ENCODE data around the gene SIX3.

SIX3 gene

DNA sequence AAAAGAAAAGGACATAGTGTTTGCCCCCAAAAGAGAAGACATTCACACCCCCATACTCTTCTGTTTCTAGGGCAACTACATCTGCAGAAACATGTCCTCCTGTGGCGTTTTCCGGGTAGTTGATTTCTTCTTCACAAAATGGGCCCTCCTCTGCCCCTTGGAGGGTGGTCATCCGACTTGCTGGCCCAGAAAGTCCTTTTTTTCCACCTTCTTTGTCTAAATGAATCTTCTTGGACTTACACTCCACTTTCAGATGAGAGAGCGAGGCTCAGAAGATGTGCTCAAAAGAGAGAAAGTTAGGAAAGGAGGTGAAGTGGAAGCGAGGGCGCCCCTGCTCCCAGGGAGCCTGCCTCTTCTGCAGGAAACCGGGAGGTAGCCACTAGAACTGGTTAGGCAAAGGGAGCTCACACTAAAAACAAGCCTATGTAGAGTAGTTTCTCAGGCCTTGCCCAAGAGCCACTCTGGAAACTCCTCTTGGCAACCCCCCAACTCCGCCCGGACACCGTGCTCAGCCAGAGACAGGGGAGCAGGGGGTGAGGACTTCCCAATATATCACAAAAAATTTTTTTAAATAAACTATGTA is 10.2 kb upstream of the SIX3 start:
- no peak for DNase-seq (ENCODE audit: low spot score)

DNA sequence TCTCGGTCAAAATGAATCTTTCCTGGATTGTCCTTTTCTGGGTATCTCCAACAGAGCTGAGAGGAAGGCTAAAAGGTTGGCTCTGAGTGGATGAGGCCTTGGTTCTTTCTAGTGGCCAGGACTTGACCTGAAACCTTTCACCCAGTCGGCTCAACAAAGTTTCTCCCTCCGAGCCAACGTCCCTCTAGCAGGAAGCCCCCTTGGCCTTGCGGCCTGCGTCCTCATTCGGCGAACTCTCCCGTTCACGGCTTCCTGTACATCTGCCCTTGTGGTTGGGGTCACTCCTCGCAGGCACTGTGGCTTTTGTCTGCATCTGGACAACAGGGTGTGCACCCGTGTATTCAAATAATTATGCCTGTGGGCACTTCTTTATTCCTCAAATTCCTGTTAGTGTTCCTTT is 9.4 kb upstream of the SIX3 start:
- DNase-seq (ENCODE audit: low spot score), result no peak

DNA sequence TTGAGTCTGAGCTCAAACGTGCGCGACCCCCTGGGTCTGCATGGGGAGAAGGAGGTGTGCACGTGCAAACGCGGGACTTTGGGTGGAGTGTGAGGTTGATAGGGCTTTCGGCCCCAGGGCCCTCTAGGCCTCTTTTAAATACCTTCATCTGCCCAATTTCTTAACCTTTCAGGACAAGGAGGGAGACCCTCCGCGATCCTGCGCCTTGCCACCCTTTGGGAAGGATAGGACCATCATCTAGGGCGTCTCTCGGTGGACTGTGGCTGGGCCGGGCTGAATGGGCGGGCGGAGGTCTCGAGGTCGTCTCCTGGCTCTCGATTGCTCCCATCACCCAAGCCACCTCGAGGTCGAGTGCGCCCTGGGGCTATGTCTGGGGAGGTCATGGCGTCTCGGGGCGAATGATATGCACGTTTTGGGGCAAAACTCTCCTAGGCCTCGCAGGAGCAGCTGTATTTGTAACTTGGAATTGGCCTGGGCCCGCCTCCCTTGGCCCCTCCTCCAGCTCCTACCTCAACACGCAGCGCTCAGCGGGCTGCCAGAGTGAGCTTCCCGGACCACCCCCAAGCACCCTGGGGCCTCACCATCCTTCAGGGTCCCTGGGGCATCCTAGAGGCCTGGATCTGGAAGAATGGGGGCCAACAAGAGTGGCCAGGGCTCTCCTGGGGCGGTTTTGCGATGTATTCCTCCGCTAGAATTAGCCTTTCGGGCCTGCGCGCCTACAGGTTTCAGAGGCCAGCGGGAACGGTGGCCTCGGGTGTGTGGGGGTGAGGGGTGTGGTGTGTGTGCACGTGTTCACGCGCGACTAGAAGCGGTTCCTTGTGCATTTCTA is 8.7 kb upstream of the SIX3 start:
- no peak for DNase-seq (ENCODE audit: low spot score)

DNA sequence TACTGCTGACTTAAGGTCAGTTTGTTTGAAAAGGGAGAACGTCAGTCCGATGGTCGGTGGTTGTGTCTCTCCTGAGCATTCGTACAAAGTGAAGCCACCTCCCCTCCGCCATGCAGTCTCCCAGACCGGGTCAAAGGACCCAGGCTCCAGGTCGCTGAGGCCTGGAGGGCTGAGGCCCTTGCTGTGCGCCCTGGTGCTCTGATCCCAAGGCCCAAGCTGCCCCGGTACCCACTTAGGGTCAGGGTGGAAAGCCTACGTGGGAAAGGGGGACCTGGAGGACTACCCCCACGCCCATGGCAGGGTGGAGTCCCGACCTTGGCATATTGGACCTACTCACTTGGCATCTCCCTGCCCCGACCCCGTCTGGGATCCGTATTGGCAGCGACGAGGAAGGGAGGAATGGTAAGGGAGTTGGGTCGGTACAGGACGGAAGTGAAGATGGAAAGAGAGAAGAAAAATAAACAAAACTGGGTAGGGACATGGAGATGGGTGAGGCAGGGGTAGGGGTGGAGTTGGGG is 8.0 kb upstream of the SIX3 start:
- DNase-seq (ENCODE audit: low spot score), result no peak

DNA sequence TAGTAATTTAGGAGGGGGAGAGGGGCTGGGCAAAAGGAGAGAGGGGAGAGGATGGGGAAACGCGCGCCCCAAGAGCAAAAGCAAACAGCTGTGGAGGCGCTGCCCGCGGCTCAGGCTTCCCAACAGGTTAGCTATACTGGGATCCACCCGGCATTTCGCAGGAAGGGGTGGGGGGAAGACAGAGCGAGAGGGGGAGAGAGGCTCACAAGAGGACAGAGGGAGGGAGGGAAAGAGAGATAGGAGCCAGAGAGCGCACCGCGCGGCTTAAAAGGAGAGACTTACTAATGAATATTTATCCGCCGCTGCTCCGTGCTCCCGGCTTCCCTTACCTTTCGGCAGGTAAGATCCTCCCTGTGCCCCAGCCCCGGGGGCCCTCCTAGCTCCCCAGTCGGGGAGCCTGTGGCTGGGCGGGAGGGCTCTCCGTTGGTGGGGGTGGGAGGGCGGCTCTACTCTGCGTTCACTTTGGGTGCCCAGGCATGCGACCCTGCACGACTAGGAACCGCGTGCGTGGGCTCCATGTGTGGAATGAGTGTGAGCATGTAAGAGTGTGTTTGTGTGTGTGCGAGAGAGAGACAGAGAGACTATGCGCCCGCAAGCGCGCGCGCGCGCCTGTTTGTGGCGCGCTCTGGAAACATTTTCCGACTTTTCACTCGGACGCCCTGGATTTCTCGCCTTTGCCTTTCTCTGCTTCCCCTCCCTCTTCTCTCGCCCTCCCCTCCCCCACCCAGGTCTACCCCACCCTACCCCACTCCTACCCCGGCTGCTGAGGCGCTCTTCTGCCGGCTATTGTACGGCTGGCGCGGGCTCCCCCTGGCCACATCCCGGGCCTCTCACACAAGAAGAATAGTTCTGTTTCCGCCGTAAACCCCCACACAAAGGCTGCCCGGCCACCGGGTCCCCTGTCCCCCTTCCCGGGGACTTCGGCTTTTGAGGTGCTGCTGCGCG is 7.2 kb upstream of the SIX3 start:
- DNase-seq (ENCODE audit: low spot score), result no peak

DNA sequence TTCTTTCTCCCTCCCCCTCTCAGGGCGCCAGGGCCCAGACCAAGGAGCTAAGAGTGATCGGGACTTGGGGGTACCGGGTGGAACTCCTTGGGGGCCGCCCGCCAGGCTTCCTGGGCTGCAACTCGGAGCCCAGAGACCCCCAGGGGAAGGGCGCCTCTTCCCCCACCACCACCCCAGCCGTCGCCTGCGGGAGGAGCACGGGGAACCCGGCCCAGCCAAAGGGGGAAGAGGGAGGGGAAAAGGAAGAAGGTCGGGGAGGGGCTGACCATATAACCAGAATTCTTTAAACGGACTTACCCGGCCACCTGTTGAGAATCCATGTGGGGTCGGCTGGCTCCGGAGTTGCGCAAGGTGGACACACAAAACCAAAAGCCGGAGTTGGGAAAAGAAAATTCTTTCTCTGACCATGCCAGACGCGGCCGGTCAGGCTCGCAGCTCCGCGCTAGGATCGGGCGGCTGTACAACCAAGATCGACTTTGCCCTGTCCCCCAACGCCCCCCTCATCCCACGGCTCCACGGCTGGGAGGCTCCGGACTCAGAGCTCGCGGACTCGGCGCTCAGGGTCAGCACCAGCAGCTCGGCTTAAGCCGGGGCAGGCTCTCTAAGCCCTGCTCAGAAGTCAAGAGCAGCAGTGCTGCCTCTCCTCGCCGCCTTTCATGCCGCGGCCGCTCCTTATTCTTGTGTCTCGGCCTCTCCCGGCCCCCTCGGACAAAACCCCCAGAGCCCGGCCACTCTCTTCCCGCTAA is 6.3 kb upstream of the SIX3 start:
- no peak for DNase-seq (ENCODE audit: low spot score)

DNA sequence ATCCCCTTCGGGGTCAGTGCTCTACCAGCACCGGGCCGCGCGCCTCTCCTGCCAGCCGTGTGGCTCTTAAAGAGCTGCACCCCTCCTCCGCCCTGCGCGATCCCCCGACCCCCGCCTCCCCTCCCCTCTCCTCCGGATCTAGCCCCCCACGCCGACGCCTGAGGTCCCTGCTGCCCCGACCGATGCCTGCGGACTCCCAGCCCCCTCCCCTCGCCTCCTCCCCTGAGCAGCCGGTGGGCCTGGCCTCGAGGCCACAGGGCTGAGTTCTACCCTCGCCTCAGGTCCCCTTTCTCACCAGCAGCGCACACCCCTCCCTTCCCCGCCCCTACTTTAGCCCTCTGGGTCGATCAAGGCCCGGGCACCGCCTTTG is 5.8 kb upstream of the SIX3 start:
- DNase-seq (ENCODE audit: low spot score), result no peak

DNA sequence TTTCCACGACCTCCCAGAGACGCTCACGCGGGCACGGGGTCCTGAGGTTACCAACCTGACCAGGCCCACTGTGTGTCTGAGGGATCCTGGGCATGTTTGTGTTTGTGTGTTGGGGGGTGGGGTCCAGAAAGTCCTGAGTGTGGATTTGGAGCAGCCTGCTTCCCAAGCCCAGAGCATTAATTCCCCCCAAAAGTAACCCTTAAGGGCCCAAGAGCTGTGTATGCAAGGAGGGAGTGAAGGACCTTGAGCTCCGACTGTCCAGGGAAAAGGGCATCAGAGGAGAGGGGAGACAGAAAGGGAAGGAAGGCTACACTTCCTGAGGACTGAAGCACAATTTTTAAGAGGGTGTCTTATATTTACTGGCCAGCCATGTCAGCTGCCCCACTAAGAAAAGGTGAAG is 5.2 kb upstream of the SIX3 start:
- DNase-seq (ENCODE audit: low spot score), result no peak

DNA sequence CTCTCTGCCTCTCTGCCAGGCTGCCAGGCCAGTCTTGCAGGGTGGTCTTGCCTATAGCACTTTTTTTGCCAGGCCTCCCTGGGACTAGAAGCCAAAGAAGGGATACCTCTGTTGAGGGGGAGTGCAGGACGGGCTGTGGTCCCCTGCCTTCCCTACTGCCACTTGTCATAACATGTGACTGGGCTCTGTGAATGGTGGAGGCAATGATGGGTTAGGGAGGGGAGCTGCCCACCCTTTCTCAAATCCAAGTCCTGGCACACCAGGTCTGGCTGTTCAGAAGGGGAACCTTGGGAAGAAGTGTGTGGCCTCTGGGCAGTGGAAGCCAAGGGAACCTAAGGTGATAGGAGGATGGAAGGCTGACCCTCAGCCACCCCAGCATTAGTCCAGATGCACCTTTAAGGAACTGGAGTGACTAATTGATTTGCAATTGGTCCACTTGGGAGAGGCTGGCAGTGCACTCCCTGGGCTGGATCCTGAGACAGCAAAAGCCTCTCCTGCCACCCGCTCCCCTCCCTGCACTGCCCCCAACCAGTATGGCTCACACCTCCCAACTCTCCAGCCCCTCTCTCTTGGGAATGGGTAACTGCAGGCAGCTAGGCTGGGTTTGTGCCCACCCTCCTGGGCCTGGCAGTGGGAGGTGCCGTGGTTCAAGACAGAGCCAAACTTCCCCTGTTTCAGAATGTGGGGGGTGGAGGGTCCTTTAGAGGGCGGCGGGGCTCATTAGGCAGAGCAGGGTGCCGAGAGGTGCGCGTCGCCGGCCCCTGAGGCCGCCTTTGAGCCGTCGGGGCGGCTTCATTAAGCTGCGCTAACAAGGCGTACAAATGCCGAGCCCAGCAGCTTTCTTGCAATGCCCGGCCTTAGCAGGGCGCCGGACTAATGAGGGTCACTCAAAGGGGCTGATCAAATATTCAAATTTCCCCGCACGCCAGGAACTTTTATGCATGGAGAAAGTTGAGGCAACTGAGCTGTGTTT is 4.5 kb upstream of the SIX3 start:
- DNase-seq (ENCODE audit: low spot score), result no peak

DNA sequence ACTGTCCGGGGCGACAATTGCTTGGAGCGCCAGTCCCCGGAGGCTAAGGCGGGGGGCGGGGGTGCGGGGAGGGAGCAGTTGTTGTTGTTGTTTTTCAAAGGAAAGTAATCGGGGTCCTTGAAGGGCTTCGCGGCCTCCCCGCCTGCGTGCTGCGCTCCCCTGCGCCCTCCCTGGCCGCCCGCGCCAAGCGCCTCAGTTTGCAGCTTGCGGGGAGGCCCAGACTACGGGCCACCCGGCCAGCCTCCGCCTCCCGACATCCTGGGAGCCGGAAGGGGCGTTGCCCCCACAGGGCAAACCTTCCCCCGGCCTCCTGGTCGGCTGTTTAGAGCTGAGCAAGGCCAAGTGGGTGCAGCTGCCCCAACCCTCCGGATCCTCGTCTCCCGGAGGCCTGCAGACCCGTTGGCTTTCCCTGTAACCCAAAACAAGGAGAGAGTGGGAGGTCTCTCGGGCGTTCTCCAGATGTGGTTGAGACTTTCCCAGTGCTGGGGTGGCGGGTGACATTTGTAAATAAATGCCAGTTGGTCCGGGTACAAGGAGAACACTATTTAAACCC is 3.7 kb upstream of the SIX3 start:
- no peak for DNase-seq (ENCODE audit: low spot score)

DNA sequence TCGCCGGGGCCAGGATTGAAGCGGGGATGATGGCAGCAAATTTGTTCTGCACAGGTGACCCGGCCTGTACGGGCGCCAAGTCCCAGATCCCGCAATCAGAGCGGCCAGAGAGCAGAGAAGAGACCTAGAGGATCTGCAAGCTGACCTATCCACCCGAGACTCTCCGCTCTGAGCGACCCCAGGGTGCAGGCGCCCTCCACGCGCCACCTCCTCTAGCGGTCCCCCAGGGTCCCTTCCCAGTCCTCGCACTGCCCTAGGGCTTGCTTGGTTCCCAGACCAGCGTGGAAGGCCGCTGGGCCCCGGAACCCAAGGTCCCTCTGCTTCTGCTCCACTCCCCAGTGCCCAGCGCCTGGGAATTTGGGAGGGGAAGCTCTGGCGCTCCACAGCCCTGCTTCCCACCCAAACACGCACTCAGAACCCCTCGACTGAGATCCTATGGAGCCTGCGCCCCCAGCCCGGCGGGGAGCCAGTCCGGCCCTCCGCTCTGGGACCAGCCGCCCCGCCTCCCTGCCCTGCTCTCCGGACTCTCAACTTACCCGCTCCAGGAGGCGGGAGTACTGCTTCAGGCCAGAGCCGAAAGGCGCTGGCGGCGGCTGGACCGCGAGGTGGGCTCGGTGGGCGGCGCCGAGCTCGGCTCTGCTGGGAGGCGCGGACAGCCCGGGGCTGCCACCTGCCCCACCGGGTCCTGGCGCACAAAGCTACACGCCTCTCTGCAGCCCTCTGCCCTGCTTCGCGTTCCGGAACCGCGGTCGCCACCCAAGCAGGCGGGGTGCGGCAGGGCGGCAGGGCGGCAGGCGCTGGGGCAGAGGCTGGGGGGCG is 3.0 kb upstream of the SIX3 start:
- DNase-seq (ENCODE audit: low spot score), result no peak

DNA sequence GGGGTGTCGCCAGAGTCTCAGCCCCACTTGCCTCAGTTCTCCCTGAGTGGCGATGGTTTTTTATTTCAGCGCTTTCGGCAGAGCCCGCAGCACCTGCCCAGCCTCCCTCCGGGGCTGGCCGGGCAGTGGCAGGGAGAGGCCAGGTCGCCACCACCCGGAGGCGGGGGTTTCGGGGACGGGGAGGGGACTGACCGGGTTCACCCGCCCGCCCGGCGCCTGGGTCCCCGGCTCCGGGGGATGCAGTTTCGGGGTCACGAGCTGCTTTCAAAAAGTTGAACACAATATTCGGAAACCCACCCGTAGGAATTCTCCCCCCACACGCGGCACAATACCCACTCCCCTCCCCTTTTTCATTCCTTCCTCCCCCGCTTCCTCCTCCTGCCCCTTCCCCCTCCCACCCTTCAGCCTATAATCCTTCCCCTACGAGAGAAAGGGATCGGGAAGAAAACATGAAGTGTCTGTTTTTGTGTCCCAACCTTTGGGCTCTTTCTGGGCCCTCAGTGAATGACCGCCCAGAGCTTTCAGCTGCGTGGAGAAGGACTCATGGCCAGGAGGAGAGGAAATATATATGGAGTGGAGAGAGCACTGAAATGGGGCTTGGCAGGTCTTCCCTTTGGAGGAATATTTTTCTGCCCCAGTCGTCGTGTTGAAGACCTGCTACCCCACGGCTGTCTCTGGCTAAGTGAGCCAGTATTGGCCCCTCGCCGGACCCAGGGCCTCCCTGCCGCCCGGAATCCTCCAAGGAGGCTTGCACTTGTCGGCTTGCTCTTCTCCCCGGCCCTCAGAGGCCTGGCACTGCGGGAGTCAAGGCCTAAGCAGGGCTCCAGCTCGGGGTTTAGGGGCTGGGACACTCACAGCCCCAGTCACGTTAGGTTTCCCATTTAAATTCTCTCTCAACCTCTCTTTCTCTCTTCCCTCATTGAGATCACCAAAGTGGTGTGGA is 2.1 kb upstream of the SIX3 start:
- no peak for DNase-seq (ENCODE audit: low spot score)

DNA sequence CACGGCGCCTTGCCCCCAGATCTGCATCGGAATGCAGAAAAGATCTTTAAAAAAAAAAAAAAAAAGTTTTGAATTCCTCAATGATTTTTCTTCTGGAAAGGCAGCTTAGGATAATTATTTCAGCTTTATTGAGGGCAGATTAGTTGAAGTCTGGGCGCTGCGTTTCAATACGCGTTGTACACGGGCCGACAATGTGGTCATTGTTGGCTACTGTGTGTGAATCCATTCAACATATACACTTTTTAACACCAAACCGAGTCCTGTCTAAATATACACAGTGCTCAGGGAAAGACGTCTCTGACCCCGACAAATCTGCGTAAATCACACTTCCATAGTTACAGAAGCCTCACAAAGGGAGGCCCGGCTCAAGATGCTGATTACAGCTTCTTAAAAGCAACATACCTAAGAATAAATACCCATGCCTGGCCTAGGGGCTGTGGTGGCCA is 1.4 kb upstream of the SIX3 start:
- no peak for DNase-seq (ENCODE audit: low spot score)

DNA sequence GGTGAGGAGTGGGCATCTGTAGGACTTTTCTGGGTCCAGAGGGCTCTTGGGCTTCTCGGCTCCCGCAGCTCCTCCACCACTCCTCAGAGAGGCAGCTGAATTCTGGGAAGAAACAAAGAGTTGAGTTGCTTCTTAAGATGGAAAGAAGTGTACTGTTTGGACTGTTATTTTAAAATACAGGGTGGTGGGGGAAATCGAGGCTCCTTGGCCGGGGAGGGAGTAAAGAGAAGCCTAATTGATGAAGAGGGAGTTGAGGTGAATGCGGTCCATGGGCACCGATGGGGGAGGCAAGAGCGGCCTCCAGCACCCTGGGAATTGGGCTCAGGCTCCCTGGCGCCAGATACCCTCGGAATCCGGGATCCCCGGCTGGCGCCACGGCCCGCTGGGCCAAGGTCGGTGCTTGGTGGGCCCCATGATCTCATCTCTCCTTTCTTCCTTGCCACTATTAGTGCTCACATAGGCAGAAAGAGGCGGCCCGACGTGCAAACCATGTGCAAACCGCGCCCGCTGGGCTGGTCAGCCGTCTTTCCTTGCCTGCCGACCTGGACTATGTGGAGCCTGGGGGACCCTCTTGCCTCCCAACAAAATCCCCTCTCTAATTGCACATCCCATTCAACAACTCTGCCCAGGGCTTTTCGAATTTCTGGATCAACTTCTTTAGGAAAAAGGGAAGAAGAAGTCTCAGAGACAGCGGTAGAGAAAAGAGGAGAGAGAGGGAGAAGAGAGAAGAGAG is 604 bp upstream of the SIX3 start:
- DNase-seq (ENCODE audit: low spot score), result no peak

DNA sequence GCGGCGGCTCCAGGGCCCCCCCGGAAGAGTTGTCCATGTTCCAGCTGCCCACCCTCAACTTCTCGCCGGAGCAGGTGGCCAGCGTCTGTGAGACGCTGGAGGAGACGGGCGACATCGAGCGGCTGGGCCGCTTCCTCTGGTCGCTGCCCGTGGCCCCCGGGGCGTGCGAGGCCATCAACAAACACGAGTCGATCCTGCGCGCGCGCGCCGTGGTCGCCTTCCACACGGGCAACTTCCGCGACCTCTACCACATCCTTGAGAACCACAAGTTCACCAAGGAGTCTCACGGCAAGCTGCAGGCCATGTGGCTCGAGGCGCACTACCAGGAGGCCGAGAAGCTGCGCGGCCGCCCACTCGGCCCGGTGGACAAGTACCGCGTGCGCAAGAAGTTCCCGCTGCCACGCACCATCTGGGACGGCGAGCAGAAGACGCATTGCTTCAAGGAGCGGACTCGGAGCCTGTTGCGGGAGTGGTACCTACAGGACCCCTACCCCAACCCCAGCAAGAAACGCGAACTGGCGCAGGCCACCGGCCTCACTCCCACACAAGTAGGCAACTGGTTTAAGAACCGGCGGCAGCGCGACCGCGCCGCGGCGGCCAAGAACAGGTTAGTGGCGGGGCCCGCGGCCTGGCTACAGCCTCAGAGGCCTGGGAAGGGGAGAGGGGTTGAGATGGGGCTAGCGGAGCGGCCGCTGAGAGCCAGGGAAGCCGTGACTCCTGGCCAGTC is 965 bp downstream of the SIX3 start:
- DNase-seq (ENCODE audit: low spot score), result no peak

DNA sequence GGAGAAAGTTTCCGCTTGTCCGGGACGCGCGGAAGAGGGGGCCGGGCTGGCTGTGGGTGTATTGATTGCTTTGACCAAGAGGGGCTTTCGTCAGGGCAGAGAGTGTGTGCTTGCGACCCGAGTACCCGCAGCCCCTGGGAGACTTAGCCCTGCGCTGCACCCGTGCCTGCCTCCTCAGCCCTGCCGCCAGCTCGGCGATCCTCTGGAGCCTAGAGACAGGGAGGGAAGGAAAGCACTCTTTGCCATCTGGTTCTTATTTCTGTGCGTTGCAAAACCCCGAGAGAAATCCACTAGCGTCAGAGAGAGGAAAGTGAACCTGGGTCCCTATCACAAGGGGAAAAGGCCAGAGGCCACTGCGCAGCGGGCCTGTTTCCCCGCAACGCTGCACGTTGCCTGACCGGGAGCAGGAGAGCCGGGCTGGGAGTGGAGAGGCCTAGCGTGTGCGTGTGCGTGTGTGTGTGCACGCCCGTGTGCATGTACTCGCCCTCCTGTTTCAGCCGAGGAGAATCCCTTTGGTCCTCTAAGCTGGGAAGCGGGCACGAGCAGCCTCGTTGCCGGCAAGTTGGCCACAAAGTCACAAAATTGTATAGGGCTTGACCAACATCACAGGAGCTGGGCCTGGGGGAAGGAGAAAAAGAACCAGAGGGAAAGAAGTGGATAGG is 1.7 kb downstream of the SIX3 start:
- DNase-seq (ENCODE audit: low spot score), result no peak
